NT2/D1 (cell line): ENCODE data around the gene CDC42SE2.

Experiments
- SUZ12 ChIP-seq: IDR thresholded peaks from 2 replicates; pipeline ENCODE4 v1.6.1; 2011; ENCODE audit not compliant: insufficient read length, insufficient read depth; ENCODE audit errors: extremely low read depth
- YY1 ChIP-seq: IDR thresholded peaks from 2 replicates; pipeline ENCODE4 v1.6.1; 2011; ENCODE audit not compliant: insufficient read length, insufficient read depth

GRCh38 chr5:131224387-131225201 is 39.3 kb upstream of the CDC42SE2 start:
- TF ChIP-seq SUZ12 (no peak), YY1 (no peak)
